Effector CD8-positive, alpha-beta T cell (primary cell): Measurements from ENCODE around the gene PAQR6.

Source experiments
- DNase-seq: peaks from one replicate; lab custom pipeline; 2025; lab: John Stamatoyannopoulos, UW
- total RNA-seq, 4 experiments: gene quantifications; one replicate each; lab custom pipeline; 2026; lab: John Stamatoyannopoulos, UW

The PAQR6 gene, protein sequence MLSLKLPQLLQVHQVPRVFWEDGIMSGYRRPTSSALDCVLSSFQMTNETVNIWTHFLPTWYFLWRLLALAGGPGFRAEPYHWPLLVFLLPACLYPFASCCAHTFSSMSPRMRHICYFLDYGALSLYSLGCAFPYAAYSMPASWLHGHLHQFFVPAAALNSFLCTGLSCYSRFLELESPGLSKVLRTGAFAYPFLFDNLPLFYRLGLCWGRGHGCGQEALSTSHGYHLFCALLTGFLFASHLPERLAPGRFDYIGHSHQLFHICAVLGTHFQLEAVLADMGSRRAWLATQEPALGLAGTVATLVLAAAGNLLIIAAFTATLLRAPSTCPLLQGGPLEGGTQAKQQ
- 3.3 to 9.2 (median 6.2) reads per million in 4 experiments for total RNA-seq

DNA sequence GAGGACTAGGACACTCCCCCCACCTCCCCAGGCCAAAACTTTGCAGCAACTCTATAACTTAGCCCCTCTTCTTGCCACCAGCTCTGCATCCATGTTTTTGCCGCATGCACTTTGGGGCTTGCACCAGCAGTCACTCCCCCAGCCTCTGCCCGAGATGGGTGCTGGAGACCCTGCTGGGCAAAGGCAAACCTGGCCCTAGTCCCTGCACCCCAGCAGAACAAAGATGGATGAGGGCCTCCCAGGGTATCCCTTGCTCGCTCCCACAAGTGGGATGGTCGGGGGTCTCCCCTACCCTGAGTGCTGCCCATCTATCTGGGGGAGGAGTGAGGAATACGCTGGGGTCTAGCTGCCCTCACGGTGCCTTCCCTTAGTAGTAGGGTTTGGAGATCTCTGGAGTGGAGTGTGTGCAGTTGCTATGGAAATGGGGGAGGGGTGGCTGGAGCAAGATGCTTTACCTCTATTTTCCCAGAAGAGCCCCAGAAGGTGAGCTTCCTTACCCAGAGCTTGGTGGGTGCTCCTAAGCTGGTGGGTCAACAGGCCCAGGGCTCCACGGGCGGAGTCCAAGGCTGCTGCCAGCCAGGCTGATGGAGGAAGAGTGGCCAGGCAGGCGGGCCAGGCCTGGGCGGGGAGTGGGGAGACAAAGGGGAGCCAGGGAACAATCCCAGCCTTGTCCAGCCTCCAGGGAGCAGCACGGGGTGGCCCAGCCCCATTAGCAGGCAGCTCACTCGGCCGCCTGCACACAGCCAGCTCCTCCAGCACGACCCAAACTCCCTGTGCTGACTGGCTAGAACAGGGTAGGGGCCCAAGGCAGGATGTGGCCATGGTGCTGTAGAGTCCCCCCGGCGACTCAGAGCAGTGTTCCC, at the start of gene PAQR6:
Gene PAQR6, minus strand, starts transcription at position 597 of the 863 bp plus-strand sequence. CDS start 1,325 bp downstream, outside the sequence.
- no peak for DNase-seq

DNA sequence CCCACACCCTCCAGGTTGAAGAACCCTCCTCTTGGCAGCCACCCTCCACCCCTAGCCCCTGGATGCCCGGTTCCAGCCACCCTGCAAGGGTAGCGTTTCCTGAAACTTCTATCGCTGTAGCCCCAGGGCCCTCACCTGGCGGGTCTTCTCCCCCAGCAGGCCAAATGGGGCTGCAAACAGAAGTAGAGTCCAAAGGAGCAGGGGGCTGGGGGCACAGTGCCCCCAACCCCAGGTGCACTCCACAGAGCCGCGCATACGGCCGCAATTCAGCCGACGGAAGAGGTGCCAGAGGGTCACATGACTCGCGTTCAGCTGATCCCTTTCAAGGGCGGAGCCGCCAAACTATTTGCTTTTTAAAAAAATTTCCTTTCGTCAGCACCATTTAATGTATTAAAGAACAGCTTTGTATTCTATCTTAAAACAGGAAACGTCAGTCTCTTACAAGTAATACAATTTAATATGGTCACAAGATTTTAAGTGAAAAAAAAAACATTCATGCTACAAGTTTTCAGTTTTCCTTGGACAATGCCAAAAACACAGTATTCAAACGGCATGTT, 47.6 kb upstream of the PAQR6 start, which contains the start of gene GLMP:
Gene GLMP, minus strand, starts transcription at position 289 of the 557 bp plus-strand sequence. Its CDS starts 34 bp downstream, at position 255.
- peak; percentile 30 for DNase-seq

DNA sequence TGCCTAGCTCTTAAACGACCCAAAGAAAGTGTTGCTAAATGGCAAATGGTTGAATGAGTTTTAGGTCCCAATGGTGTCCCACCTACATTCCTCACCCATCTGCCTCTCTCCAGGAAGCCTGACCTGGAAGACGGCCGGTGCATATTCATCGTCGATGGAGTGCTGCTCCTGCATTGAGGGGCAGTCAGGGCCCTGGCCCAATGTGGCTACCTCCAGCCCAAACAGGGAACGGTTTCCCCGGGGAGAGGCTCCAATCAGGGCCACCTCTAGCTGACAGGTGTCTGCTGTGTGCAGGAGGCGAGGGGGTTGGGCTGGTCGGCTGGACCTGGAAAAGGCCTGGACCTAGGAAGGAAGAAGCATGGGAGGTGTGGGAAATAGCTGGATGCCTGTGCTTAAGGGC, 46.0 kb upstream of the PAQR6 start:
- DNase-seq: no peak

GRCh38 chr1:156293098-156293434, 45.2 kb upstream of the PAQR6 start:
- no peak for DNase-seq

GRCh38 chr1:156291226-156292061, 43.6 kb upstream of the PAQR6 start:
- no peak for DNase-seq

DNA sequence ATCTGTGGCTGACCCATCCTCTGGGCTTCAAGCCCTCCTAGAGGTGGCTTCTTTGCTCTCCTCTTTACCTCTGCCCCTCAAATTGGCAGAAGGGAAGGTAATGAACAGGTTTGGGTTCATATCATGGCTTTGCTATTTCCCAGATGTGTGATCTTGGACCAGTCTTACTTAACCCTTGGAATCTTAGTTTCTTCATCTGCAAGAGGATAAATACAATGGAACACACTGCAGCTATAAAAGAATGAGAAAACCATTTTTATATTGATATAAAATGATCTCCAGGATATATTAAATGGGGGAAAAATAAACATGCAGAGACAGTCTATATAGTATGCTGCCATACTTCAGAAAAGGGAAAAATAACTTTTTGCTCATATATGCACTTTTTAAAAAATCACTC, 42.0 kb upstream of the PAQR6 start:
- DNase-seq: no peak

DNA sequence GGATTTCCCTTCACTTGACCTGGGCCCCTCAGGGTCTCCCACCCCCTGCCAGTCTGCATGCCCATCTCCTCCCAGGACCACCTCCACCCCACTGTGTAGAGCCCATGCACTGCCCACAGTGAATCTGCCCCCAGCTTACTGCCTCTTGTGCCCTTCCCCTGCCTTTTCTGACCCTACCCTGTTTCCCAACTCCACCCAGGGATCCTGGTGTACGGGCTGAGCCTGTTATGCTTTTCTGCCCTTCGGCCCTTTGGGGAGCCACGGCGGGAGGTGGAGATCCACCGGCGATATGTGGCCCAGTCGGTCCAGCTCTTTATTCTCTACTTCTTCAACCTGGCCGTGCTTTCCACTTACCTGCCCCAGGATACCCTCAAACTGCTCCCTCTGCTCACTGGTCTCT, 38.2 kb upstream of the PAQR6 start:
- no peak for DNase-seq

GRCh38 chr1:156285437-156285836, 37.6 kb upstream of the PAQR6 start:
- DNase-seq: no peak

- no peak for DNase-seq
Measured at GRCh38 chr1:156284757-156285156, 36.9 kb upstream of the PAQR6 start.

- no peak for DNase-seq
Measured at GRCh38 chr1:156284112-156284511, 36.3 kb upstream of the PAQR6 start, which contains the start of gene TMEM79. TSS of gene TMEM79 (plus strand) at chr1:156284325. CDS start at chr1:156285227, 902 bp downstream.

DNA sequence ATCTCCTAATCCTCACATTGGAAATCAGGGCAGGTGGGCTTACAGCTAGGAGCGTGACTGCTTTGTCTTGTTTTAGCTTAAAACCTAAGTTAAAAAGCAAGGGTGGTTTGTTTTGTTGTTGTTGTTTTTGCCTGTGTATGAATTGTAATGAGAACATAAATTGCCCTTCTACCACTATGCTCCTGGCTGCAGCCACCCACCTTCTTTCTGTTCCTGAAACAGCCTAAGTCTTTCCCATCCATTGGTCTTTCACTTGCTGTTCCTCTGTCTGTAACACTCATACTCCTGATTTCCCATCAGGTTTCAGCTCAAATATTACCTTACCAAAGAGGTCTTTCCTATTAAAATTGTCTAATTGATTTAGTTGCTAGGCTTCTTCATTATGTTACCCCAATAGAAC, 35.7 kb upstream of the PAQR6 start:
- DNase-seq: no peak

GRCh38 chr1:156282479-156283222, 34.8 kb upstream of the PAQR6 start, which contains the start of gene SMG5:
TSS of gene SMG5 (minus strand) at chr1:156282825. CDS start at chr1:156282680, 145 bp downstream.
- DNase-seq: peak; percentile 89

- no peak for DNase-seq
Measured at GRCh38 chr1:156281693-156282478, 34.0 kb upstream of the PAQR6 start.

GRCh38 chr1:156281281-156281680, 33.4 kb upstream of the PAQR6 start:
- DNase-seq: no peak

- no peak for DNase-seq
Measured at GRCh38 chr1:156279837-156280236, 32.0 kb upstream of the PAQR6 start.

GRCh38 chr1:156276966-156277381, 29.1 kb upstream of the PAQR6 start:
- DNase-seq: no peak

GRCh38 chr1:156276532-156276931, 28.7 kb upstream of the PAQR6 start:
- DNase-seq: no peak

- DNase-seq: no peak
Measured at GRCh38 chr1:156270314-156270713, 22.5 kb upstream of the PAQR6 start.

- no peak for DNase-seq
Measured at GRCh38 chr1:156268336-156268735, 20.5 kb upstream of the PAQR6 start.

GRCh38 chr1:156266051-156266450, 18.2 kb upstream of the PAQR6 start:
- no peak for DNase-seq
